IPS DF 6.9 (cell line): Measurements from ENCODE around the gene TRAK2.
"Not testable (repeated sequence)": the region's sequence is repeated elsewhere in the genome, so short reads cannot be mapped to it uniquely, and the experiment has no call there.

ENCODE experiments used
- DNase-seq: peaks from one replicate; pipeline ENCODE4 v3.0.0-alpha.2; 2013; ENCODE audit warnings: low read depth, low spot score
- H3K27ac ChIP-seq: one replicate; pipeline ENCODE4 v1.5.1; 2013; ENCODE audit warnings: low read length, control low read depth
- H3K27me3 ChIP-seq: 2 replicates; pipeline ENCODE4 v1.6.1; 2013; ENCODE audit warnings: mild to moderate bottlenecking, low read length; ENCODE audit not compliant: control insufficient read depth, insufficient read depth
- H3K36me3 ChIP-seq: 2 replicates; pipeline ENCODE4 v1.6.1; 2013; ENCODE audit warnings: low read length; ENCODE audit not compliant: control insufficient read depth, insufficient read depth
- H3K4me1 ChIP-seq: 2 replicates; pipeline ENCODE4 v1.6.1; 2013; ENCODE audit warnings: low read length; ENCODE audit not compliant: control insufficient read depth, insufficient read depth
- H3K4me3 ChIP-seq: 2 replicates; pipeline ENCODE4 v1.5.1; 2013; ENCODE audit warnings: mild to moderate bottlenecking, low read length
- H3K9me3 ChIP-seq: 2 replicates; pipeline ENCODE4 v1.6.1; 2013; ENCODE audit warnings: low read length, inconsistent platforms; ENCODE audit not compliant: control insufficient read depth, insufficient read depth
- WGBS: extraction: QIAGEN DNeasy Blood & Tissue Kit; methylation state at CpG from one replicate; pipeline ENCODE4 v1.1.7; 2013; ENCODE audit warnings: mixed read lengths, missing lambda C conversion rate; ENCODE audit not compliant: insufficient read length, insufficient coverage; 5-methylcytosine and 5-hydroxymethylcytosine counted together

Gene TRAK2

DNA sequence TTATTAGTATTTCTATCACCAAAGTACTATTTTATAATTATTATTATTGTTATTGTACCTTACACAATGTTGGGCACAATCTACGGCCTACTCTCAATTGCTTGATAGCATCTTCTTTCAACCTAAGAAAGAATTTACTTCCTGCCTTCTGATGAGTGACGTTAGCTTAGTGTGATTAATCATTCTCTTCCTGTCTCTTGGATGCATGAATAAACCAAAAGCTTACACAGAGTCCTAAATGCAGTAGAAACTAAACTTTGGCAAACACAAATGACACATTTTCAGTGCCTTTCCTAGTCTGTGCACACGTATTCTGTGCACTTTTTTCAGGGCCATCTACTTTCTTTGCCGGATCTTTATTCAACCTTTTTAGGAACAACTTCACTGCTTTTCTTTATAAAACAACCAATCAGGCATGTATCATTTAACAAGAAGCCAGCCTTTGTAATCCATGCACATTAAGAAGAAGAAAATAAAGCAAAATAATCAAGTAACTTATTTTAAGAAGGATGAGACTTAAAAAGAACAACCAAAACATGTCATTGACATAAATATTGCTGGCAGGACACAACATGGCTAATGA is 19.1 kb downstream of the TRAK2 start:
- no peaks in the 10 kb centered on the region for H3K9me3 ChIP-seq
- no peak for DNase-seq
- no peaks in the 10 kb centered on the region for H3K27me3 ChIP-seq
- no peak overlapping the region for H3K4me3 ChIP-seq
- no CpG with 5 or more reads among the region's 4 CpGs for WGBS
- no peaks in the 10 kb centered on the region for H3K4me1 ChIP-seq
- no peaks in the 10 kb centered on the region for H3K36me3 ChIP-seq
- H3K27ac ChIP-seq: no peak overlapping the region

DNA sequence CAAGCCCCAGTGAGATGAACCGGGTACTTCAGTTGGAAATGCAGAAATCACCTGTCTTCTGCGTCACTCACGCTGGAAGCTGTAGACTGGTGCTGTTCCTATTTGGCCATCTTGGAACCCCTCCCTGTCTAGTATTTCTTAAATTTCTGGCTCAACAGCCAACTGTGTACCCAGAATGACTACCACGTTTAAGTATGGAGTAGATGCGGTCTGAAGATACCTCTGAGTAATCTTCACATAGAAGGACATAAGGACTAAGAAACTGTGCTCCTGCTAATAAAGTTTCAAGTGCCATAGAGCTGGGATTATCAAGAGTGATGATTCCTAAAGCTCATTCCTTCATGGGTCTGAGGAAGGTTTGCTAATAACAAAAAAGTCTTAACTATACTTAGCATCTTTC is 20.4 kb downstream of the TRAK2 start:
- Histone ChIP-seq H3K4me1 (no peaks in the 10 kb centered on the region), H3K4me3 (no peak overlapping the region), H3K9me3 (no peaks in the 10 kb centered on the region), H3K27ac (no peak overlapping the region), H3K36me3 (no peaks in the 10 kb centered on the region), H3K27me3 (no peaks in the 10 kb centered on the region)
- no peak for DNase-seq
- no CpG with 5 or more reads among the region's 5 CpGs for WGBS

DNA sequence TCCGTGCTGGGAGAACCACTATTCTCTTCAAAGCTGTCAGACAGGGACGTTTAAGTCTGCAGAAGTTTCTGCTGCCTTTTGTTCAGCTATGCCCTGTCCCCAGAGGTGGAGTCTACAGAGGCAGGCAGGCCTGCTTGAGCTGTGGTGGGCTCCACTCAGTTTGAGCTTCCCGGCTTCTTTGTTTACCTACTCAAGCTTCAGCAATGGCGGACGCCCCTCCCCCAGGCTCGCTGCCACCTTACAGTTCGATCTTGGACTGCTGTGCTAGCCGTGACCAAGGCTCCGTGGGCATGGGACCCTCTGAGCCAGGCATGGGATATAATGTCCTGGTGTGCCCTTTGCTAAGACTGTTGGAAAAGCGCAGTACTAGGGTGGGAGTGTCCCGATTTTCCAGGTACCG is 20.9 kb downstream of the TRAK2 start:
- not testable (repeated sequence) for H3K27ac ChIP-seq, H3K4me1 ChIP-seq, H3K9me3 ChIP-seq, DNase-seq, H3K27me3 ChIP-seq, H3K36me3 ChIP-seq, H3K4me3 ChIP-seq
- WGBS: no CpG with 5 or more reads among the region's 12 CpGs

DNA sequence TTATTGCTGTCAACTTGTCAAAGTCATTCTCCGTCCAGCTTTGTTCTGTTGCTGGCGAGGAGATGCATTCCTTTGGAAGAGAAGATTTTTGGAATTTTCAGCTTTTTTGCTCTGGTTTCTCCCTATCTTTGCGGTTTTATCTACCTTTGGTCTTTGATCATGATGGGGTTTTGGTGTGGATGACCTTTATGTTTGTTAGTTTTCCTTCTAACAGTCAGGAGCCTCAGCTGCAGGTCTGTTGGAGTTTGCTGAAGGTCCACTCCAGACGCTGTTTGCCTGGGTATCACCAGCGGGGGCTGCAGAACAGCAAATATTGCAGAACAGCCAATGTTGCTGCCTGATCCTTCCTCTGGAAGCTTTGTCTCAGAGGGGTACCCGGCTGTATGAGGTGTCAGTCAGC is 21.4 kb downstream of the TRAK2 start:
- not testable (repeated sequence) for H3K4me1 ChIP-seq, H3K4me3 ChIP-seq
- no CpG with 5 or more reads among the region's 6 CpGs for WGBS

DNA sequence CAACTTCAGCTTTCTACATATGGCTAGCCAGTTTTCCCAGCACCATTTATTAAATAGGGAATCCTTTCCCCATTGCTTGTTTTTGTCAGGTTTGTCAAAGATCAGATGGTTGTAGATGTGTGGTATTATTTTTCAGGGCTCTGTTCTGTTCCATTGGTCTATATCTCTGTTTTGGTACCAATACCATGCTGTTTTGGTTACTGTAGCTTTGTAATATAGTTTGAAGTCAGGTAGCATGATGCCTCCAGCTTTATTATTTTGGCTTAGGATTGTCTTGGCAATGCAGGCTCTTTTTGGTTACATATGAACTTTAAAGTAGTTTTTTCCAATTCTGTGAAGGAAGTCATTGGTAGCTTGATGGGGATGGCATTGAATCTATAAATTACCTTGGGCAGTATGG is 22.9 kb downstream of the TRAK2 start:
- not testable (repeated sequence) for H3K4me1 ChIP-seq, H3K27me3 ChIP-seq, H3K4me3 ChIP-seq, H3K36me3 ChIP-seq, H3K9me3 ChIP-seq, H3K27ac ChIP-seq, DNase-seq

More for the DNA sequence above, 21.4 kb downstream of the TRAK2 start:
- not testable (repeated sequence) for H3K9me3 ChIP-seq, DNase-seq, H3K27me3 ChIP-seq, H3K27ac ChIP-seq, H3K36me3 ChIP-seq

DNA sequence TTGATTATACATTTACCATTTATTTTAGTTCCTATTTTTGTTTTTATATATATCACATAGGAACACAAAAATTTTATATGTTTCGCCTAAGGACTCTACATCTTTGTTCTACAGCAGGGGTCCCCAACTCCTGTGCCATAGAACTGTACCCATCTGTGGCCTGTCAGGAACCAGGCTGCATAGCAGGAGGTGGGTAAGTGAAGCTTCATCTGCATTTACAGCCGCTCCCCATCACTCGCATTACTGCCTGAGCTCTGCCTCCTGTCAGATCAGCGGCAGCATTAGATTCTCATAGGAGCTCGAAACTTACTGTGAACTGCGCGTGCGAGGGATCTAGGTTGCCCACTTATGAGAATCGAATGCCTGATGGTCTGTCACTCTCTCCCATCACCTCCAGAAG is 25.3 kb downstream of the TRAK2 start:
- H3K27me3 ChIP-seq: no peaks in the 10 kb centered on the region
- H3K36me3 ChIP-seq: no peaks in the 10 kb centered on the region
- H3K9me3 ChIP-seq: no peaks in the 10 kb centered on the region
- no peak overlapping the region for H3K4me3 ChIP-seq
- DNase-seq: no peak
- no peaks in the 10 kb centered on the region for H3K4me1 ChIP-seq
- H3K27ac ChIP-seq: no peak overlapping the region
- WGBS: no CpG with 5 or more reads among the region's 9 CpGs

DNA sequence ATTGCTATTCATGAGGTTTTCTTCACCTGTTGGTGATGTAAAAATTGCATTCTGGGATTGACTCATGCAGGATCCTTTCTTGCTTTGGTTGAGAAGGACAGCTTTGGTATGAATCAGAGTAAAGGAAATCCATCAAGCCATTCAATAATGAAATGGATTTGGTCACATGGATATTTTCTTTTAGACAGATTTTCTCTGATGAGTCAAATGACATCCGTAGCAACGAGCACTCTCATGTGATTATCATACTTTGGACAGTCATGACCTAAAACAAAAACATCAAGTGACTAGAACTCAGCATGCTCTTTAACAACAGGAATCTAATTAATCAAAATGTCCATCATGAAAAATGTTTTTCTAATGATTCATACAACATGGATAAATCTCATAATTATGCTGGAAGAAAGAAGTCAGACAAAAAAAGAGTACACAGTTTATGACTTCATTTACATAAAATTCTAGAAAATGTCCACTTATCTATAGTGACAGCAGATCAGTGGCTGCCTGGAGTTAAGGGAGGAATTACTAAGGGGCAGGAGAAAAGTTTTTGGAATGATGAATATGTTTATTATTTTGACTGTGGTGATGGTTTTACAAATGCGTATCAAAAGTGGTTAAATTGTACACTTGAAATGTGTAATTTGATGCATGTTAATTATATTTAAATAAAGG is 30.7 kb downstream of the TRAK2 start:
- WGBS: 87% methylated on average over 1 of the region's 3 CpGs
- Histone ChIP-seq H3K36me3 (no peaks in the 10 kb centered on the region; the same call in 1 of the 2 replicates), H3K4me1 (no peaks in the 10 kb centered on the region), H3K4me3 (no peak overlapping the region), H3K9me3 (no peaks in the 10 kb centered on the region), H3K27me3 (no peaks in the 10 kb centered on the region), H3K27ac (no peak overlapping the region)
- no peak for DNase-seq

DNA sequence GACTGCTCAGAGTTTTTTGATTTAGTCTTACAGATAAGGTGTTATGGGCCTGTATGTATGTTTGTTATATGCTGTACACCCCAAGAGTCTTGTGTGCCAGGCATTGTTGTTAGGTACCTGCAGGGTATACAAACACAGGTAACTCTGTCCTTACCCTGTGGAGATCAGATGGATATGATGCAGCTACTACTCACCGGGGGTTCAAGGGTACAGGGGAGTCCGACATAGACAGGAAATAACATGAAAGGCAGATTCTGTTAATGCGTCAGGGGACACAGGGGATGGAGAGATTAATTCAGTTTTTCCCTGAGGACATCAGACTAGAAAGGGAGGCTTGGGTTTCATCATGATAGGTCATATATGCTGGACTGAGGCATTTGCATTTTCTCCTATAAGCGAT is 31.3 kb downstream of the TRAK2 start:
- Histone ChIP-seq H3K27ac (no peak overlapping the region), H3K36me3 (no peaks in the 10 kb centered on the region; the same call in 1 of the 2 replicates), H3K4me1 (no peaks in the 10 kb centered on the region), H3K9me3 (no peaks in the 10 kb centered on the region), H3K4me3 (no peak overlapping the region), H3K27me3 (no peaks in the 10 kb centered on the region)
- no CpG with 5 or more reads among the region's 4 CpGs for WGBS
- DNase-seq: no peak

DNA sequence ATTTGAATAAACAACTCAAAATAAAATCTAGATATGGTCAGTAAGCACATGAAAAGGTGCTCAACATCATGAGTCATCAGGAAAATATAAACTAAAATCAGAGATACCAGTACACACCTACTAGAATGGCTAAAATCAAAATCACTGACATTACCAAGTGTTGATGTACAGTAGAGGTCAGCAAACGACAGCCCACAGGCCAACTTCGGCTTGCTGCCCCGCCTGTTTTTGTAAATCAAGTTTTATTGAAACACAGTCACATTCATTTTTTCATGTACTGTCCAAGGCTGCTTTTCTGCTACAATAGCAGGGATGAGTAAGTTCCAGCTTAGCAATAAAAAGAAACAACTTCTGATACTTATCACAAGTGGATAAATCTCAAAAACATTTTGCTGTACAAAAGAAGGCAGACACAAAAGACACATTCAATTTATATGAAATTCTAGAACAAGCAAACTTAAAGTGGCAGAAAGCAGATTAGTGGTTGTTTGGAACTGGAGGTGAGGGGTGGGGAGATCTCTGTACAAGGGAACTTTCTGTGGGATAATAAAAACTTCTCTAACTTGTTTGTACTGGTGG is 32.1 kb downstream of the TRAK2 start:
- no peaks in the 10 kb centered on the region for H3K27me3 ChIP-seq
- H3K27ac ChIP-seq: no peak overlapping the region
- no CpG with 5 or more reads among the region's 3 CpGs for WGBS
- no peaks in the 10 kb centered on the region for H3K4me1 ChIP-seq
- no peaks in the 10 kb centered on the region; the same call in 1 of the 2 replicates for H3K36me3 ChIP-seq
- H3K4me3 ChIP-seq: no peak overlapping the region
- no peaks in the 10 kb centered on the region for H3K9me3 ChIP-seq
- no peak for DNase-seq

DNA sequence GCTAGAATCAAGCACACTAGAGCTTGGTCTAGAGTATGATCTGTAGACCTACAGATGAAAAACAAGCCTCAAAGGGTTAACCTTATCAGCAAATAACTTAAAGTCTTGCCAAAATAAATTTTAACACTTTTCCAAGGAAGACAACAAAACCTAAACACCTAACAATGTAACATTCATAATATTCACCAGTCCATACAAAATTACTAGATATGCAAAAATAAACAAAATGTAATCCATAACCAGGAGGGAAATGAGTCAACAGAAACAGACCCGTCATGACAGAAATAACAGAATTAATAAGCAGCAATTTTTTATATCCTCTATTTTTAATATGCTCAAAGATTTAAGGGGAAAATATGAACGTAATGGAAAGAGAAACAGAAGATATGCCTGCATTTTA is 36.1 kb downstream of the TRAK2 start:
- H3K9me3 ChIP-seq: no peaks in the 10 kb centered on the region
- H3K36me3 ChIP-seq: no peaks in the 10 kb centered on the region
- no peaks in the 10 kb centered on the region for H3K27me3 ChIP-seq
- WGBS: no CpG with 5 or more reads among the region's 2 CpGs
- DNase-seq: no peak
- no peaks in the 10 kb centered on the region for H3K4me1 ChIP-seq
- no peak overlapping the region for H3K27ac ChIP-seq
- H3K4me3 ChIP-seq: no peak overlapping the region
